HEK293 (cell line): Measurements from ENCODE around the gene TEAD3.

Source experiments
- BCL6B ChIP-seq: fragments of 450-650 bp; formaldehyde crosslinking; IDR thresholded peaks from 2 replicates; pipeline ENCODE4 v1.5.1; 2017; ENCODE audit warnings: missing biosample characterization, missing genetic modification characterization
- EGR2 ChIP-seq: fragments of 450-650 bp; formaldehyde crosslinking; IDR thresholded peaks from 2 replicates; pipeline ENCODE4 v1.5.1; 2016; ENCODE audit warnings: low read depth, missing biosample characterization, missing genetic modification characterization
- KLF8 ChIP-seq: fragments of 450-650 bp; formaldehyde crosslinking; IDR thresholded peaks from 2 replicates; pipeline ENCODE4 v1.5.1; 2016; ENCODE audit warnings: missing biosample characterization, missing genetic modification characterization
- PRDM1 ChIP-seq: fragments of 450-650 bp; formaldehyde crosslinking; IDR thresholded peaks from 2 replicates; pipeline ENCODE4; 2016; ENCODE audit warnings: missing biosample characterization, missing genetic modification characterization
- PRDM10 ChIP-seq: fragments of 450-650 bp; formaldehyde crosslinking; IDR thresholded peaks from 2 replicates; pipeline ENCODE4 v1.5.1; 2016; ENCODE audit warnings: missing biosample characterization, missing genetic modification characterization
- SCRT1 ChIP-seq: fragments of 450-650 bp; formaldehyde crosslinking; IDR thresholded peaks from 2 replicates; pipeline ENCODE4 v1.5.1; 2016; ENCODE audit warnings: missing biosample characterization, missing genetic modification characterization, borderline replicate concordance
- ZBTB17 ChIP-seq: fragments of 450-650 bp; formaldehyde crosslinking; IDR thresholded peaks from 2 replicates; pipeline ENCODE4 v1.5.1; 2016; ENCODE audit warnings: missing biosample characterization, missing genetic modification characterization
- ZBTB21 ChIP-seq: fragments of 450-650 bp; formaldehyde crosslinking; IDR thresholded peaks from 2 replicates; pipeline ENCODE4 v1.5.1; 2017; ENCODE audit warnings: missing biosample characterization, missing genetic modification characterization
- ZBTB26 ChIP-seq: fragments of 450-650 bp; formaldehyde crosslinking; optimal IDR thresholded peaks from 2 replicates; pipeline ENCODE3; 2016; ENCODE audit warnings: missing biosample characterization, mild to moderate bottlenecking, missing genetic modification characterization
- ZIC2 ChIP-seq: fragments of 450-650 bp; formaldehyde crosslinking; IDR thresholded peaks from 2 replicates; pipeline ENCODE4 v1.5.1; 2016; ENCODE audit warnings: missing biosample characterization, missing genetic modification characterization
- ZNF112 ChIP-seq: fragments of 450-650 bp; formaldehyde crosslinking; IDR thresholded peaks from 2 replicates; pipeline ENCODE4 v1.5.0; 2017; ENCODE audit warnings: missing biosample characterization, missing genetic modification characterization
- ZNF132 ChIP-seq: fragments of 450-650 bp; formaldehyde crosslinking; IDR thresholded peaks from 2 replicates; pipeline ENCODE4 v1.5.1; 2017; ENCODE audit warnings: missing biosample characterization, missing genetic modification characterization, borderline replicate concordance
- ZNF174 ChIP-seq: fragments of 450-650 bp; formaldehyde crosslinking; IDR thresholded peaks from 2 replicates; pipeline ENCODE4 v1.5.0; 2017; ENCODE audit warnings: missing biosample characterization, mild to moderate bottlenecking, missing genetic modification characterization
- ZNF214 ChIP-seq: fragments of 450-650 bp; formaldehyde crosslinking; IDR thresholded peaks from 2 replicates; pipeline ENCODE4 v1.5.1; 2017; ENCODE audit warnings: missing biosample characterization, mild to moderate bottlenecking, missing genetic modification characterization, borderline replicate concordance
- ZNF24 ChIP-seq: fragments of 450-650 bp; formaldehyde crosslinking; IDR thresholded peaks from 2 replicates; pipeline ENCODE4 v1.5.1; 2016; ENCODE audit warnings: missing biosample characterization, missing genetic modification characterization
- ZNF26 ChIP-seq: fragments of 450-650 bp; formaldehyde crosslinking; IDR thresholded peaks from 2 replicates; pipeline ENCODE4 v1.5.1; 2016; ENCODE audit warnings: missing biosample characterization, missing genetic modification characterization
- ZNF266 ChIP-seq: fragments of 450-650 bp; formaldehyde crosslinking; IDR thresholded peaks from 2 replicates; pipeline ENCODE4 v1.5.1; 2016; ENCODE audit warnings: missing biosample characterization, missing genetic modification characterization, low read depth
- ZNF292 ChIP-seq: fragments of 450-650 bp; formaldehyde crosslinking; IDR thresholded peaks from 2 replicates; pipeline ENCODE4 v1.5.1; 2016; ENCODE audit warnings: low read depth, missing biosample characterization, missing genetic modification characterization, borderline replicate concordance
- ZNF398 ChIP-seq: fragments of 450-650 bp; formaldehyde crosslinking; IDR thresholded peaks from 2 replicates; pipeline ENCODE4 v1.5.1; 2017; ENCODE audit warnings: missing biosample characterization, missing genetic modification characterization
- ZNF514 ChIP-seq: fragments of 450-650 bp; formaldehyde crosslinking; IDR thresholded peaks from 2 replicates; pipeline ENCODE4 v1.5.1; 2016; ENCODE audit warnings: missing biosample characterization, missing genetic modification characterization
- ZNF580 ChIP-seq: fragments of 450-650 bp; formaldehyde crosslinking; IDR thresholded peaks from 2 replicates; pipeline ENCODE4 v1.5.1; 2016; ENCODE audit warnings: missing biosample characterization, missing genetic modification characterization
- ZNF610 ChIP-seq: fragments of 450-650 bp; formaldehyde crosslinking; IDR thresholded peaks from 2 replicates; pipeline ENCODE4 v1.5.1; 2016; ENCODE audit warnings: missing biosample characterization, missing genetic modification characterization, borderline replicate concordance
- ZNF639 ChIP-seq: fragments of 450-650 bp; formaldehyde crosslinking; IDR thresholded peaks from 2 replicates; pipeline ENCODE4 v1.5.1; 2016; ENCODE audit warnings: missing biosample characterization, missing genetic modification characterization
- ZNF660 ChIP-seq: fragments of 450-650 bp; IDR thresholded peaks from 2 replicates; pipeline ENCODE4 v1.5.1; 2018; ENCODE audit warnings: missing biosample characterization, mild to moderate bottlenecking, missing genetic modification characterization
- ZSCAN16 ChIP-seq: fragments of 450-650 bp; formaldehyde crosslinking; IDR thresholded peaks from 2 replicates; pipeline ENCODE4 v1.5.1; 2016; ENCODE audit warnings: missing biosample characterization, missing genetic modification characterization
- ZSCAN18 ChIP-seq: fragments of 450-650 bp; formaldehyde crosslinking; IDR thresholded peaks from 2 replicates; pipeline ENCODE4 v1.5.1; 2016; ENCODE audit warnings: missing biosample characterization, missing genetic modification characterization

The TEAD3 gene

GRCh38 chr6:35468181-35468979 is 28.5 kb downstream of the TEAD3 start, which contains the start of gene RPL10A (continued):
- TF ChIP-seq ZNF24 (tag by site-specific recombination) (0 out of 2 replicates have a peak, but pooled peaks have one; percentile 38), ZSCAN16 (tag by site-specific recombination) (no peak), ZBTB26 (tag by site-specific recombination) (peak; percentile 62), ZNF292 (tag by site-specific recombination) (no peak), ZNF132 (no peak), ZNF214 (tag by site-specific recombination) (no peak), ZNF112 (tag by site-specific recombination) (no peak), SCRT1 (no peak), PRDM10 (tag by site-specific recombination) (peak; percentile 91), ZNF266 (tag by site-specific recombination) (no peak), ZIC2 (tag by site-specific recombination) (peak; percentile 74), ZNF639 (tag by site-specific recombination) (peak; percentile 82; the same call in 1 of the 2 replicates), ZBTB21 (tag by site-specific recombination) (peak; percentile 25; the same call in 1 of the 2 replicates), PRDM1 (no peak), ZBTB17 (tag by site-specific recombination) (peak; percentile 84), ZNF174 (tag by site-specific recombination) (no peak), ZNF514 (tag by site-specific recombination) (no peak), ZNF26 (tag by site-specific recombination) (no peak), ZNF398 (tag by site-specific recombination) (peak; percentile 16; the same call in 1 of the 2 replicates), ZNF580 (tag by site-specific recombination) (peak; percentile 94), ZNF660 (tag by site-specific recombination) (peak; percentile 95; the same call in 1 of the 2 replicates), KLF8 (tag by site-specific recombination) (peak; percentile 91), ZSCAN18 (peak; percentile 51; the same call in 1 of the 2 replicates), BCL6B (tag by site-specific recombination) (no peak), ZNF610 (tag by site-specific recombination) (peak; percentile 43; the same call in 1 of the 2 replicates), EGR2 (tag by site-specific recombination) (no peak)
